Measurements from ENCODE around the gene ERVV-1. TPM values are rescaled to one million over a fixed set of nuclear protein-coding genes. Genes with fewer than 3 reads are reported as not detected.

Gene ERVV-1
- total and polyA plus RNA-seq, 2 of the 13 experiments (the other 11 are each of a cell fraction or from before 2014, with no cell fraction given), result not detected

DNA sequence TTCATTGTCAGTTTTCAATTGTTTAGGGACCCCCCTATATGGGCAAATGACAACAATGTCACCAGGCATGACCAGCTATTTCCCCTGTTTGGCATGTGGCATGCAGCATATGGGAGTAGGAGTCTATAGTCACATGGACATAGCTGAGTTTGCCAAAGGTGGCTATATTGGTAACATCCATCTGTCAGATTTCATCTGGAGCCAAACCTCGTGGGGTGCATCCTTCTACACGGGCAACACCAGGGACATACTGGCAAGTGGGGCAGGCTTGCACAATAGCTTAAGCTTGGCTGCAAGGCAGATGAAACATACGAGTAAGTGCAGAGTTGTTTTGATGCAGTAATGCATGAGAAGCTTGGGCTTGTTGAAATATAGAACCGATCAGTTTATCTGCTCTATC lies 26.5 kb upstream of the ERVV-1 start:
- FAIRE-seq (no peak), DNase-seq (ENCODE audit: low spot score) (no peak), ATAC-seq (no peak)
- WGBS (ENCODE audit: low lambda C conversion rate), result 6% methylated on average over 4 of the region's 4 CpGs
- POLR2A ChIA-PET, result no interaction called here
- Histone ChIP-seq H3K9me3 (ENCODE audit: low read length) (peaks cover 51% of the 10 kb centered on the region), H3K79me2 (ENCODE audit: insufficient read depth, low read length) (no peaks in the 10 kb centered on the region), H4K20me1 (ENCODE audit: insufficient read depth, low read length) (no peaks in the 10 kb centered on the region), H3K27ac (ENCODE audit: extremely low read length, insufficient read depth, low read length) (no peak overlapping the region), H3K4me2 (ENCODE audit: low read depth, low read length) (no peak overlapping the region), H3K4me1 (ENCODE audit: insufficient read depth, low read length) (no peaks in the 10 kb centered on the region), H3K36me3 (replicated peaks in 1 of 2; ENCODE audit: control insufficient read depth in 1 of 2, insufficient read depth in 2 of 2, low read length in 2 of 2) (no peaks in the 10 kb centered on the region), H3K27me3 (ENCODE audit: control insufficient read depth in 1 of 2, insufficient read depth in 2 of 2, low read length in 2 of 2) (no peaks in the 10 kb centered on the region), H2AFZ (ENCODE audit: low read length) (no peak overlapping the region), H3K9ac (ENCODE audit: insufficient read depth, low read depth, low read length) (no peak overlapping the region), H3K4me3 (replicated peaks in 1 of 3; ENCODE audit: insufficient read depth in 1 of 3, low read depth in 2 of 3, low read length in 3 of 3) (no peak overlapping the region)
- BruUV-seq (replicated peaks), result no TSS peak
- no peak for TF ChIP-seq BRD4 (CRISPR knock-in tag; IDR thresholded peaks at IDR 0.05)
- TF ChIP-seq ETV6 (CRISPR knock-in tag; conservative IDR thresholded peaks at IDR 0.05), result no peak
- TF ChIP-seq, protein P1, sequence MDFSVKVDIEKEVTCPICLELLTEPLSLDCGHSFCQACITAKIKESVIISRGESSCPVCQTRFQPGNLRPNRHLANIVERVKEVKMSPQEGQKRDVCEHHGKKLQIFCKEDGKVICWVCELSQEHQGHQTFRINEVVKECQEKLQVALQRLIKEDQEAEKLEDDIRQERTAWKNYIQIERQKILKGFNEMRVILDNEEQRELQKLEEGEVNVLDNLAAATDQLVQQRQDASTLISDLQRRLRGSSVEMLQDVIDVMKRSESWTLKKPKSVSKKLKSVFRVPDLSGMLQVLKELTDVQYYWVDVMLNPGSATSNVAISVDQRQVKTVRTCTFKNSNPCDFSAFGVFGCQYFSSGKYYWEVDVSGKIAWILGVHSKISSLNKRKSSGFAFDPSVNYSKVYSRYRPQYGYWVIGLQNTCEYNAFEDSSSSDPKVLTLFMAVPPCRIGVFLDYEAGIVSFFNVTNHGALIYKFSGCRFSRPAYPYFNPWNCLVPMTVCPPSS (IDR thresholded peaks at IDR 0.05), result no peak
- no peak for TF ChIP-seq KLF16 (CRISPR knock-in tag; IDR thresholded peaks at IDR 0.05)
- no peak for TF ChIP-seq NRL (CRISPR knock-in tag; IDR thresholded peaks at IDR 0.05; ENCODE audit: borderline replicate concordance)
- no peak for TF ChIP-seq ZSCAN31 (CRISPR knock-in tag; IDR thresholded peaks at IDR 0.05; ENCODE audit: low read depth)
- no peak for TF ChIP-seq ZBTB1 (CRISPR knock-in tag; IDR thresholded peaks at IDR 0.05; ENCODE audit: borderline replicate concordance)
- CTCF ChIA-PET (ENCODE audit: low intra/inter-chr PET ratio, low total read pairs), result no interaction called here
- intact Hi-C loops (cut with micrococcal nuclease; ENCODE audit: unreplicated experiment), result no loop called here
- in situ Hi-C loops (cut with HindIII; ENCODE audit: extremely low pct_ligation_motif_present, low pct_unique_long_range_greater_than_20kb), result no loop called here

- DNase-seq (ENCODE audit: low spot score), result no peak
- Histone ChIP-seq H4K20me1 (ENCODE audit: insufficient read depth, low read length) (no peaks in the 10 kb centered on the region), H2AFZ (ENCODE audit: low read length) (no peak overlapping the region), H3K36me3 (replicated peaks in 1 of 2; ENCODE audit: control insufficient read depth in 1 of 2, insufficient read depth in 2 of 2, low read length in 2 of 2) (no peaks in the 10 kb centered on the region), H3K4me3 (replicated peaks in 1 of 3; ENCODE audit: insufficient read depth in 1 of 3, low read depth in 2 of 3, low read length in 3 of 3) (no peak overlapping the region), H3K9me3 (ENCODE audit: low read length) (peaks cover 51% of the 10 kb centered on the region), H3K9ac (ENCODE audit: insufficient read depth, low read depth, low read length) (no peak overlapping the region), H3K4me1 (ENCODE audit: insufficient read depth, low read length) (no peaks in the 10 kb centered on the region), H3K27me3 (ENCODE audit: control insufficient read depth in 1 of 2, insufficient read depth in 2 of 2, low read length in 2 of 2) (no peaks in the 10 kb centered on the region), H3K27ac (ENCODE audit: extremely low read length, insufficient read depth, low read length) (no peak overlapping the region), H3K4me2 (ENCODE audit: low read depth, low read length) (no peak overlapping the region), H3K79me2 (ENCODE audit: insufficient read depth, low read length) (no peaks in the 10 kb centered on the region)
- no peak for ATAC-seq
- WGBS (ENCODE audit: low lambda C conversion rate), result 10% methylated on average over 5 of the region's 5 CpGs
- TF ChIP-seq ZNF800 (CRISPR knock-in tag; IDR thresholded peaks at IDR 0.05), result no peak
- no peak for TF ChIP-seq ISX (CRISPR knock-in tag; conservative IDR thresholded peaks at IDR 0.05)
- no peak for TF ChIP-seq ZNF607 (CRISPR knock-in tag; IDR thresholded peaks at IDR 0.05; ENCODE audit: borderline replicate concordance)
- TF ChIP-seq ZFP36L2 (CRISPR knock-in tag; IDR thresholded peaks at IDR 0.05), result no peak
- no peak for TF ChIP-seq BHLHE40 (IDR thresholded peaks at IDR 0.05; ENCODE audit: low read length)
- no peak for TF ChIP-seq ZNF501 (CRISPR knock-in tag; IDR thresholded peaks at IDR 0.05)
- no peak for TF ChIP-seq GLI4 (CRISPR knock-in tag; IDR thresholded peaks at IDR 0.05; ENCODE audit: borderline replicate concordance)
- TF ChIP-seq ZSCAN30 (CRISPR knock-in tag; IDR thresholded peaks at IDR 0.05), result no peak
- no peak for TF ChIP-seq NR2C2 (CRISPR knock-in tag; IDR thresholded peaks at IDR 0.05; ENCODE audit: borderline replicate concordance)
- CTCF ChIA-PET (ENCODE audit: low intra/inter-chr PET ratio, low total read pairs), result no interaction called here
- intact Hi-C loops (cut with micrococcal nuclease; ENCODE audit: unreplicated experiment), result no loop called here
- POLR2A ChIA-PET, result no interaction called here
- no peak for FAIRE-seq
- no TSS peak for BruUV-seq (replicated peaks)
- in situ Hi-C loops (cut with HindIII; ENCODE audit: extremely low pct_ligation_motif_present, low pct_unique_long_range_greater_than_20kb), result no loop called here
These were observed 25.2 kb upstream of the ERVV-1 start for GRCh38 chr19:52988506-52988905.
